HepG2 (cell line): ENCODE results near the gene CES2. TPM values are rescaled to one million over a fixed set of nuclear protein-coding genes. Genes with fewer than 3 reads are reported as not detected.

Experiments
- KAT8 ChIP-seq: IDR thresholded peaks from 2 replicates; pipeline ENCODE4 v1.6.1; 2016; ENCODE audit warnings: missing genetic modification reagents, missing compliant biosample characterization
- KDM1A ChIP-seq: IDR thresholded peaks from 2 replicates; pipeline ENCODE4 v1.6.1; 2016; ENCODE audit warnings: missing compliant biosample characterization
- LCORL ChIP-seq, 2 experiments: fragments of 450-650 bp in 1 of 2; sonication (generic) in 1 of 2; formaldehyde crosslinking in 1 of 2; IDR thresholded peaks; 2 replicates each; pipeline versions ENCODE4 v1.5.0 to v1.6.1; 2017 to 2020; ENCODE audit warnings: antibody characterized with exemption in 1 of 2, missing genetic modification reagents in 1 of 2
- SAP130 ChIP-seq: IDR thresholded peaks from 2 replicates; pipeline ENCODE4 v1.6.1; 2016; ENCODE audit warnings: low read depth
- SP5 ChIP-seq: IDR thresholded peaks from 2 replicates; pipeline ENCODE4 v1.6.1; 2016; ENCODE audit warnings: low read depth, borderline replicate concordance
- THRA ChIP-seq: sonication (generic); formaldehyde crosslinking; IDR thresholded peaks from 2 replicates; pipeline ENCODE4 v1.4.0; 2020; ENCODE audit warnings: missing genetic modification reagents, borderline replicate concordance
- XRCC5 ChIP-seq: fragments of 200-400 bp; formaldehyde crosslinking; optimal IDR thresholded peaks from 2 replicates; pipeline ENCODE3; 2017; ENCODE audit warnings: mild to moderate bottlenecking, low read length
- ZKSCAN8 ChIP-seq: IDR thresholded peaks from 2 replicates; pipeline ENCODE4 v1.6.1; 2016; ENCODE audit warnings: borderline replicate concordance, missing genetic modification reagents, missing compliant biosample characterization
- ZMYM2 ChIP-seq: sonication (generic); formaldehyde crosslinking; IDR thresholded peaks from 2 replicates; pipeline ENCODE4 v1.8.0; 2022; ENCODE audit warnings: mild to moderate bottlenecking, missing genetic modification reagents
- ZNF17 ChIP-seq: sonication (generic); formaldehyde crosslinking; IDR thresholded peaks from 2 replicates; pipeline ENCODE4 v1.5.0; 2020; ENCODE audit warnings: mild to moderate bottlenecking, missing genetic modification reagents
- ZNF574 ChIP-seq: sonication (generic); formaldehyde crosslinking; IDR thresholded peaks from 2 replicates; pipeline ENCODE4 v1.4.0; 2020; ENCODE audit warnings: missing genetic modification reagents
- polyA plus RNA-seq, 8 experiments: library from polyadenylated mRNA; depleted of rRNA in 3 of 8; stranded (reverse) in 7 of 8; unstranded in 1 of 8; fragments of >200 nt; fragmentation: Illumina TruSeq in 4 of 8; extraction: Trizol in 4 of 8; gene quantifications; 2 replicates each; pipeline versions ENCODE4 v1.2.1 to v1.2.3, GENCODE V29; 2011 to 2016; ENCODE audit warnings: low read depth in 4 of 8, missing spikeins in 1 of 8, mixed read lengths in 1 of 8; ENCODE audit not compliant: insufficient read depth in 1 of 8
- total RNA-seq, 5 experiments: library from RNA; depleted of rRNA; stranded (reverse); fragments of >200 nt; fragmentation: Illumina TruSeq; extraction: Trizol; gene quantifications; 2 replicates each; pipeline ENCODE4 v1.2.3, GENCODE V29; 2016; ENCODE audit warnings: low read depth in 1 of 5
- TF ChIP-seq, protein P1 (sequence below): sonication (generic); formaldehyde crosslinking; IDR thresholded peaks from 2 replicates; pipeline ENCODE4 v1.9.0; 2021; ENCODE audit warnings: mild to moderate bottlenecking, missing genetic modification reagents
- TF ChIP-seq, protein P2 (sequence below): IDR thresholded peaks from 2 replicates; pipeline ENCODE4 v1.6.1; 2016
- TF ChIP-seq, protein P3 (sequence below): sonication (generic); formaldehyde crosslinking; IDR thresholded peaks from 2 replicates; pipeline ENCODE4 v1.8.1; 2023; ENCODE audit warnings: mild to moderate bottlenecking, missing genetic modification reagents, borderline replicate concordance
- TF ChIP-seq, protein P4 (sequence below): sonication (generic); formaldehyde crosslinking; IDR thresholded peaks from 2 replicates; pipeline ENCODE4 v1.4.0; 2020; ENCODE audit warnings: missing genetic modification reagents

The CES2 gene
- total and polyA plus RNA-seq, 2 of the 13 experiments (the other 11 are each of a cell fraction or from before 2014, with no cell fraction given), result 50.6 to 63.8 TPM

DNA sequence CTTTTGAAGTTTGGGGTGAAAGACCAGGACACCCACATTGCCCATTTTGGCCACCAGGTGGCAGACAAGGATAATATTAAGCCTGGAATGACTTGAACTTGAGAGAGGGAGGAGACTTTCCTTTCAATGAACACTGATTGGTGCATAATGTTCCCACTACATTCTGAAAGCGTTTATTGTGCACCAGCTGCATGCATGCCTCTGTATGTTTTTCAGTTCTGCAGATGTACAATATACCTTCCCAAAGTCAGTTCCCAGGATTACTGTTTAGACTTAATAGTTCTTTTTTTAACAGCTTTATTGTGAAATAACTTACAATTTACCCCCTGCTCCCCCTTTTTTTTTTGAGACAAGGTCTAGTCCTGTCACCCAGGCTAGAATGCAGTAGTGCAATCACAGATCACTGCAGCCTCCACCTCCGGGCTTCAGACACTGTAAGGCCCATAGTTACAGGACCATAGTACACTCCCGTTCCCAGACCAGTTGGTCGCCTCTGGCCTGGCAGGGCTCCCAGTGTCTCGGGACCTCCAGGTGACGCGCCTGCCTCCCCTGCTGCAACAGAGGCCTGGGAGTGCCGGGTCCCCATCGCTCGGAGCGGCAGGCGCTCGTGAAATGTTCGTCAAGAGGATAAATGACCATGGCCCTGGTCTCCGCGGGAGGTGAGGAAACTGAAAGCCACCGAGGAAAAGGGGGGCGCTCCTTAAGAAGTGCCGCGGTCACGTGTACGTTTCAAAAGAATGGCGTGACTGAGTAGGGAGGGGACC is 12.2 kb downstream of the CES2 start (continued):
- TF ChIP-seq, protein P1, sequence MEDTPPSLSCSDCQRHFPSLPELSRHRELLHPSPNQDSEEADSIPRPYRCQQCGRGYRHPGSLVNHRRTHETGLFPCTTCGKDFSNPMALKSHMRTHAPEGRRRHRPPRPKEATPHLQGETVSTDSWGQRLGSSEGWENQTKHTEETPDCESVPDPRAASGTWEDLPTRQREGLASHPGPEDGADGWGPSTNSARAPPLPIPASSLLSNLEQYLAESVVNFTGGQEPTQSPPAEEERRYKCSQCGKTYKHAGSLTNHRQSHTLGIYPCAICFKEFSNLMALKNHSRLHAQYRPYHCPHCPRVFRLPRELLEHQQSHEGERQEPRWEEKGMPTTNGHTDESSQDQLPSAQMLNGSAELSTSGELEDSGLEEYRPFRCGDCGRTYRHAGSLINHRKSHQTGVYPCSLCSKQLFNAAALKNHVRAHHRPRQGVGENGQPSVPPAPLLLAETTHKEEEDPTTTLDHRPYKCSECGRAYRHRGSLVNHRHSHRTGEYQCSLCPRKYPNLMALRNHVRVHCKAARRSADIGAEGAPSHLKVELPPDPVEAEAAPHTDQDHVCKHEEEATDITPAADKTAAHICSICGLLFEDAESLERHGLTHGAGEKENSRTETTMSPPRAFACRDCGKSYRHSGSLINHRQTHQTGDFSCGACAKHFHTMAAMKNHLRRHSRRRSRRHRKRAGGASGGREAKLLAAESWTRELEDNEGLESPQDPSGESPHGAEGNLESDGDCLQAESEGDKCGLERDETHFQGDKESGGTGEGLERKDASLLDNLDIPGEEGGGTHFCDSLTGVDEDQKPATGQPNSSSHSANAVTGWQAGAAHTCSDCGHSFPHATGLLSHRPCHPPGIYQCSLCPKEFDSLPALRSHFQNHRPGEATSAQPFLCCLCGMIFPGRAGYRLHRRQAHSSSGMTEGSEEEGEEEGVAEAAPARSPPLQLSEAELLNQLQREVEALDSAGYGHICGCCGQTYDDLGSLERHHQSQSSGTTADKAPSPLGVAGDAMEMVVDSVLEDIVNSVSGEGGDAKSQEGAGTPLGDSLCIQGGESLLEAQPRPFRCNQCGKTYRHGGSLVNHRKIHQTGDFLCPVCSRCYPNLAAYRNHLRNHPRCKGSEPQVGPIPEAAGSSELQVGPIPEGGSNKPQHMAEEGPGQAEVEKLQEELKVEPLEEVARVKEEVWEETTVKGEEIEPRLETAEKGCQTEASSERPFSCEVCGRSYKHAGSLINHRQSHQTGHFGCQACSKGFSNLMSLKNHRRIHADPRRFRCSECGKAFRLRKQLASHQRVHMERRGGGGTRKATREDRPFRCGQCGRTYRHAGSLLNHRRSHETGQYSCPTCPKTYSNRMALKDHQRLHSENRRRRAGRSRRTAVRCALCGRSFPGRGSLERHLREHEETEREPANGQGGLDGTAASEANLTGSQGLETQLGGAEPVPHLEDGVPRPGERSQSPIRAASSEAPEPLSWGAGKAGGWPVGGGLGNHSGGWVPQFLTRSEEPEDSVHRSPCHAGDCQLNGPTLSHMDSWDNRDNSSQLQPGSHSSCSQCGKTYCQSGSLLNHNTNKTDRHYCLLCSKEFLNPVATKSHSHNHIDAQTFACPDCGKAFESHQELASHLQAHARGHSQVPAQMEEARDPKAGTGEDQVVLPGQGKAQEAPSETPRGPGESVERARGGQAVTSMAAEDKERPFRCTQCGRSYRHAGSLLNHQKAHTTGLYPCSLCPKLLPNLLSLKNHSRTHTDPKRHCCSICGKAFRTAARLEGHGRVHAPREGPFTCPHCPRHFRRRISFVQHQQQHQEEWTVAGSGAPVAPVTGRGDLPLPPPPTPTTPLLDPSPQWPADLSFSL (CRISPR knock-in tag), result no peak
- TF ChIP-seq ZKSCAN8 (CRISPR knock-in tag) (peak; percentile 100), ZNF17 (CRISPR knock-in tag) (no peak), THRA (CRISPR knock-in tag) (no peak), KDM1A (no peak), ZMYM2 (CRISPR knock-in tag) (peak; percentile 58; the same call in 1 of the 2 replicates), LCORL (IDR thresholded peaks at IDR 0.05) (no peak), LCORL (CRISPR knock-in tag; IDR thresholded peaks at IDR 0.05) (peak; percentile 40; the same call in 1 of the 2 replicates), SP5 (peak; percentile 78), ZNF574 (CRISPR knock-in tag) (peak; percentile 31; the same call in 1 of the 2 replicates), KAT8 (CRISPR knock-in tag) (peak; percentile 23; the same call in 1 of the 2 replicates), XRCC5 (peak; percentile 71), SAP130 (CRISPR knock-in tag) (peak; percentile 38; the same call in 1 of the 2 replicates)
- TF ChIP-seq, protein P2, sequence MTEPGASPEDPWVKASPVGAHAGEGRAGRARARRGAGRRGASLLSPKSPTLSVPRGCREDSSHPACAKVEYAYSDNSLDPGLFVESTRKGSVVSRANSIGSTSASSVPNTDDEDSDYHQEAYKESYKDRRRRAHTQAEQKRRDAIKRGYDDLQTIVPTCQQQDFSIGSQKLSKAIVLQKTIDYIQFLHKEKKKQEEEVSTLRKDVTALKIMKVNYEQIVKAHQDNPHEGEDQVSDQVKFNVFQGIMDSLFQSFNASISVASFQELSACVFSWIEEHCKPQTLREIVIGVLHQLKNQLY (CRISPR knock-in tag), result 0 out of 2 replicates have a peak, but pooled peaks have one; percentile 28
- TF ChIP-seq, protein P3, sequence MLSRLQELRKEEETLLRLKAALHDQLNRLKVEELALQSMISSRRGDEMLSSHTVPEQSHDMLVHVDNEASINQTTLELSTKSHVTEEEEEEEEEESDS (CRISPR knock-in tag), result no peak
- TF ChIP-seq, protein P4, sequence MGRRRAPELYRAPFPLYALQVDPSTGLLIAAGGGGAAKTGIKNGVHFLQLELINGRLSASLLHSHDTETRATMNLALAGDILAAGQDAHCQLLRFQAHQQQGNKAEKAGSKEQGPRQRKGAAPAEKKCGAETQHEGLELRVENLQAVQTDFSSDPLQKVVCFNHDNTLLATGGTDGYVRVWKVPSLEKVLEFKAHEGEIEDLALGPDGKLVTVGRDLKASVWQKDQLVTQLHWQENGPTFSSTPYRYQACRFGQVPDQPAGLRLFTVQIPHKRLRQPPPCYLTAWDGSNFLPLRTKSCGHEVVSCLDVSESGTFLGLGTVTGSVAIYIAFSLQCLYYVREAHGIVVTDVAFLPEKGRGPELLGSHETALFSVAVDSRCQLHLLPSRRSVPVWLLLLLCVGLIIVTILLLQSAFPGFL (CRISPR knock-in tag), result no peak
